22Rv1 (cell line): Measurements from ENCODE around the gene MSI1.
A peak's percentile ranks its signal among the peaks of the same experiment; 100 is the strongest.
"Not testable (repeated sequence)": the region's sequence is repeated elsewhere in the genome, so short reads cannot be mapped to it uniquely, and the experiment has no call there.

Source experiments
- H3K27ac ChIP-seq: fragments of 450-650 bp; 2 replicates; pipeline ENCODE4 v1.5.1; 2017
- ZFX ChIP-seq: fragments of 450-650 bp; IDR thresholded peaks from 2 replicates; pipeline ENCODE4 v1.6.1; 2017; ENCODE audit warnings: antibody characterized with exemption, borderline replicate concordance
- TF ChIP-seq, protein P1 (sequence below): fragments of 450-650 bp; IDR thresholded peaks from 2 replicates; pipeline ENCODE4 v1.5.1; 2017; ENCODE audit warnings: mild to moderate bottlenecking

The MSI1 gene

DNA sequence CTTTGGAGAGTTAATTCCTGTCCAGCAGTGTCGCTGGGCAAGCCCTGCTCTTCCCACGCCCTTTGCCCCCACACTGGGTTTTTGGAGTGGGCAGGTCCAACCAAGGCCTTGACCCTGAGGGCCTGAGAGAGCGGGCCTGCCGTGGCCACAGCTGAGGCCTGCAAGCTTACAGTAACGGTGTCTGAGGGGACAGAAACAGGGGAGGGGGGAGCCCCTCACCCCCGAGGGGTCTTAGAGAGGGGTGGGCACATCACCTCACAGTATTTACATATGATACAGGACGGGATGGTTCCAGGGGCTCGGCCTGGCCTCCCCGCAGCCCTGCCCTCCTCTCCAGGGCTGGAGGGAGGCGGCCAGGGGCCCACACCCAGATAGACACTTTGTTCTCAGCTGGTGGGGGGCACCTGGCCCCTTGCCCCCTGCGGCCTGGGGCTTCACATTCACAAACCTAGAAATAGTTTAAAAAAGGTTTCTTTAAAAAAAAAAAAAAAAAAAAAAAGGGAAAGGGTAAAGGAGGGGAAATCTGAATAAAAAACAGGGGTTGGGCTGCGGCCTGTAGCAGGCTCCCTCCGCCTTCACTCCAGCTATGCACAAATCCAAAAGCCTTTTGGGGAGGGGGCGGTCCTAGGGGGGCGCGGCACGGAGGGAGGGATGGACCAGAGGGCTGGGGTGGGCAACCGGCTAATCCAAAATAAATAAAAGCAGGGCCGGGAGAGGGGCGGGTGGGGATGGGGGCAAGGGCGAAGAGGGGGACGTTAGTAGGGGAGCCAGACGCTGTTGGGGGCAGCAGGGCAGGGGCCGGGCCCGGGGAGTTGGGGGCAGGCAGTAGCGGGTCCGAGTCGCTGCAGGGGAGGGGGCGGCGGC, 26.6 kb downstream of the MSI1 start:
- TF ChIP-seq, protein P1, sequence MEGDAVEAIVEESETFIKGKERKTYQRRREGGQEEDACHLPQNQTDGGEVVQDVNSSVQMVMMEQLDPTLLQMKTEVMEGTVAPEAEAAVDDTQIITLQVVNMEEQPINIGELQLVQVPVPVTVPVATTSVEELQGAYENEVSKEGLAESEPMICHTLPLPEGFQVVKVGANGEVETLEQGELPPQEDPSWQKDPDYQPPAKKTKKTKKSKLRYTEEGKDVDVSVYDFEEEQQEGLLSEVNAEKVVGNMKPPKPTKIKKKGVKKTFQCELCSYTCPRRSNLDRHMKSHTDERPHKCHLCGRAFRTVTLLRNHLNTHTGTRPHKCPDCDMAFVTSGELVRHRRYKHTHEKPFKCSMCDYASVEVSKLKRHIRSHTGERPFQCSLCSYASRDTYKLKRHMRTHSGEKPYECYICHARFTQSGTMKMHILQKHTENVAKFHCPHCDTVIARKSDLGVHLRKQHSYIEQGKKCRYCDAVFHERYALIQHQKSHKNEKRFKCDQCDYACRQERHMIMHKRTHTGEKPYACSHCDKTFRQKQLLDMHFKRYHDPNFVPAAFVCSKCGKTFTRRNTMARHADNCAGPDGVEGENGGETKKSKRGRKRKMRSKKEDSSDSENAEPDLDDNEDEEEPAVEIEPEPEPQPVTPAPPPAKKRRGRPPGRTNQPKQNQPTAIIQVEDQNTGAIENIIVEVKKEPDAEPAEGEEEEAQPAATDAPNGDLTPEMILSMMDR = no peak
- TF ChIP-seq ZFX = no peak

DNA sequence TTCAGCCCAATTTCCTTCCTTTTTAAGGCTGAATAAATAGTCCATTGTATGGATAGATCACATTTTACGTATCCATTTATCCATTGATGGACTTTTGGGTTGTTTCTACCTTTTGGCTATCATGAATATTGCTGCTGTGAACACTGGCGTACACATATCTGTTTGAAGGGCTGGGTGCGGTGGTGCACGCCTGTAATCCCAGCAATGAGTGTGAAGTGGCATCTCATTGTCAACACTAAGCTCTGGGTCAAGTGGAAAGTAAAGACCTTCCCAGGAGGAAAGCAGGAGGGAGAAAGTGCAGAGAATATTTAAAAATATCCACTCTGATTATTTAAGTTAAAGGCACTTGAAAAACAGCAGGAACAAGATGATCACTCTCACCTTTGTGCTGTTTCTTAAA, 29.7 kb downstream of the MSI1 start:
- no peak overlapping the region for H3K27ac ChIP-seq
- no peak for TF ChIP-seq ZFX
- TF ChIP-seq, protein P1 = no peak

More for the DNA sequence above, 26.6 kb downstream of the MSI1 start:
- no peak overlapping the region for H3K27ac ChIP-seq

DNA sequence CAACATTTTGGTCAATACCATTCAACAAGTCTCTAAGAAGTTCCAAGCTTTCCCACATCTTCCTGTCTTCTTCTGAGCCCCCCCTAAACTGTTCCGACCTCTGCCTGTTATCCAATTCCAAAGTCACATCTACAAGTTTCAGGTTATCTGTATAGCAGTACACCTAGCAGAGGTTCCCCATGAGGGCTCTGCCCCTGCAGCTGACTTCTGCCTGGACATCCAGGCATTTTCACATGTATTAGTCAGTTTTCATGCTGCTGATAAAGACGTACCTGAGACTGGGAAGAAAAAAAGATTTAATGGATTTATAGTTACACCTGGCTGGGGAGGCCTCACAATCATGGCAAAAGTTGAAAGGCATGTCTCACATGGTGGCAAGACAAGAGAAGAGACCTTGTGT, 31.2 kb downstream of the MSI1 start:
- TF ChIP-seq ZFX = no peak
- TF ChIP-seq, protein P1 = no peak
- no peak overlapping the region for H3K27ac ChIP-seq

DNA sequence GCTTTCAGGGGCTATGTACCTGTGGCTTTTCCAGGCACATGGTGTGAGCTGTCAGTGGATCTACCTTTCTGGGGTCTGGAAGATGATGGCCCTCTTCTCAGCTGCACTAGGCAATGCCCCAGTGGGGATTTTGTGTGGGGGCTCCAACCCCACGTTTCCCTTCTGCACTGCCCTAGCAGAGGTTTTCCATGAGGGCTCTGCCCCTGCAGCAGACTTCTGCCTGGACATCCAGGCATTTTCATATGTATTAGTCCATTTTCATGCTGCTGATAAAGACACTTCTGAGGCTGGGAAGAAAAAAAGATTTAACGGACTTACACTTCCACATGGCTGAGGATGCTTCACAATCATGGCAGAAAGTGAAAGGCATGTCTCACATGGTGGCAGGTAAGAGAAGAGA, 32.6 kb downstream of the MSI1 start:
- H3K27ac ChIP-seq = not testable (repeated sequence)

DNA sequence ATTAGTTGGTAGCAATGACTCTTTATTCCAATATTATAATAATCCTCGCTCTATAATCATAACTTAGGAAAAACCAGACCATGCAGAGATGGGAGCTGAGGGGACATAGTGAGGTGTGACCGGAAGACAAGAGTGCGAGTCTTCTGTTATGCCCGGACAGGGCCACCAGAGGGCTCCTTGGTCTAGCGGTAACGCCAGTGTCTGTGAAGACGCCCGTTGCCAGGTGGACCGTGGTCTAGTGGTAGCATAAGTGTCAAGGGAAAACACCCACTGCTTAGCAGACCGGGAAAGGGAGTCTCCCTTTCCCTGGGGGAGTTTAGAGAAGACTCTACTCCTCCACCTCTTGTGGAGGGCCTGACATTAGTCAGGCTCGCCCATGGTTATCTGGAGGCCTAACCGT, 33.5 kb downstream of the MSI1 start:
- TF ChIP-seq, protein P1 = peak; percentile 90
- H3K27ac ChIP-seq = not testable (repeated sequence)

DNA sequence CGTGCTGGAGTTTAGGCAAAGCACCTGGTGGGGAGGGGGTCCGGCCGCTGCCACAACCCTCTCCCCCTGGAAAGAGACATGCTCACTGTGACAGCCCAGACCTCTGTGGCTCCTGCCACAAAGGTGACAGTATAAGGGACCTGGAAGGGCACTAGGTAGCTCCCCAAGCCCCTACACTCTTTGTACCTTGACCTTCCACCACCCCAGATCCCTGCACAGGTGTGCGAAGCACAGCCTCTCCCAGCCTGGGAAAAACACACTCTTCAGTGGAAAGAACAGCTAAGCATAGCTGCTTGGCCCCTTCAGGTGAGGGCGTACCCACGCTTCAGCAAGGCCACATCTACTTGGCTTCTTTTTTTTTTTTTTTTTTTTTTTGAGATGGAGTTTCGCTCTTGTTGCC, 36.4 kb downstream of the MSI1 start:
- H3K27ac ChIP-seq = no peak overlapping the region
- no peak for TF ChIP-seq ZFX
- TF ChIP-seq, protein P1 = no peak

DNA sequence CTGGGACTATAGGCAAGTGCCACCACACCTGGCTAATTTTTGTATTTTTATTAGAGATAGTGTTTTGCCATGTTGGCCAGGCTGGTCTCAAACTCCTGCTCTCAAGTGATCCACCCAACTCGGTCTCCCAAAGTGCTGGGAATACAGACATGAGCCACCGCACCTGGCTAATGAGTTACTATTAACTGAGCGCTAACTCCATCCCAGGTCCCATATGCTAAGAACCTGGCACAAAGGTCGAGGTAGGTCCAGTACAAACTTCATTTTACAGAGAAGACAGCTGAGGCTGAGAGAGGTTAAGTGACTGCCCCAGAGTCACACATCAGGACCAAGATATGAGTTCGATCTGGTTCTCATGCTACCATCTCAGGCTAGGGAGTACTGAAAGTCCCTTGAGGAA, 36.9 kb downstream of the MSI1 start:
- H3K27ac ChIP-seq = no peak overlapping the region
- TF ChIP-seq, protein P1 = no peak
- no peak for TF ChIP-seq ZFX

DNA sequence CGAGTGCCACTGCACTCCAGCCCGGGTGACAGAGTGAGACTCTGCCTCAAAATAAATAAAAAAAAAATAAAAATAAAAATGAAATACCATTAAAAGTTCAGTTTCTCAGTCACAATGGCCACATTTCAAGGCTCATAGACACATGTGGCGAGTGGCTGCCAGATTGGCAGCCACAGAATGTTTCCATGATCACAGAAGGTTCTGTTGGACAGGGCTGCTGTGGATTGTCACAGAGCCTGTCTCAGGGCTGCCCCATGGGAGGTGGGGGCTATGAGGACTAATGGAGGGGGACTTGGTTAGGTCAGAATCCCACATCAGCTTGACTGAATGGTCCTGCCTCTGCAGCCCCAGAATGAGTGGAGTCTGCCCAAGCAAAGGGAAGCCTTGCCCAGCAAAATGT, 37.6 kb downstream of the MSI1 start:
- TF ChIP-seq, protein P1 = no peak
- no peak for TF ChIP-seq ZFX
- H3K27ac ChIP-seq = no peak overlapping the region
